Measurements from ENCODE around the gene MT1H. TPM values are rescaled to one million over a fixed set of nuclear protein-coding genes. Genes with fewer than 3 reads are reported as not detected.

MT1H gene
- total and polyA plus RNA-seq, 2 of the 13 experiments (the other 11 are each of a cell fraction or from before 2014, with no cell fraction given): 0.60 TPM; not detected in 1

DNA sequence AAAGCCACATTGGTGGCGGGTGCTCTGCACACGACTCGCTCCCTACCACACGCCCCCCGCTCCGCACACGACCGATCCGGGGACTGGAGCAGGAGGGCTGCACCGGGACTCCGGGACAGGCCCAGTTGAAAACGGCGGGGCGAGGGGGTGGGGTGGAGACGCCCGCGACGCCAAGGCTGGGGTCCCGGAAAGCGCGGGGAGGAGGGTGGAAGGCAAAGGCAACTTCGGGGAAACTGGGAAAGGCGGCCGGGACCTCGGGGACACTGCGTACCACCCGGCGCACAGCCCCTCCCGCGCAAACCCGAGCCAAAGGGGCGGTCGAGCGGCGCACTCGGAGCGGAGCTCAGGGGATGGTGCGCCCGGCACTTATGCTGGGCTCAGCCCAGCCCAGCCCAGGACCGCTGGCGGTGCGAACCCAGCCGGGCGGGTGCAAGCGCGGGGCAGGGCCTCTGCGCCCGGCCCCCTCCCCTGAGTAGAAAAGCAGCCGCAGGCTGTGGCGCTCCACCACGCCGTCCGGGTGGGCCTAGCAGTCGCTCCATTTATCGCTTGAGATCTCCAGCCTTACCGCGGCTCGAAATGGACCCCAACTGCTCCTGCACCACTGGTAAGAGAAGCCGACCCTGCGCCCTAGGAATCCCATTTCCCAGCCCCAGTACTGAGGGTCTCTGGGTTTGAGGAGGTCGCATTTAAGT is 37.3 kb upstream of the MT1H start, which contains the start of gene MT1M (continued):
- TF ChIP-seq HMGXB3 (CRISPR knock-in tag; IDR thresholded peaks at IDR 0.05; ENCODE audit: borderline replicate concordance): no peak
- TF ChIP-seq, protein P1, sequence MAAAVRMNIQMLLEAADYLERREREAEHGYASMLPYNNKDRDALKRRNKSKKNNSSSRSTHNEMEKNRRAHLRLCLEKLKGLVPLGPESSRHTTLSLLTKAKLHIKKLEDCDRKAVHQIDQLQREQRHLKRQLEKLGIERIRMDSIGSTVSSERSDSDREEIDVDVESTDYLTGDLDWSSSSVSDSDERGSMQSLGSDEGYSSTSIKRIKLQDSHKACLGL (CRISPR knock-in tag; IDR thresholded peaks at IDR 0.05): peak; percentile 25; the same call in 1 of the 2 replicates
- no peak for TF ChIP-seq ZNF20 (CRISPR knock-in tag; IDR thresholded peaks at IDR 0.05)
- no peak for TF ChIP-seq ARID3A (IDR thresholded peaks at IDR 0.05; ENCODE audit: low read depth, low read length)
- TF ChIP-seq ZNF781 (CRISPR knock-in tag; IDR thresholded peaks at IDR 0.05; ENCODE audit: borderline replicate concordance, not compliant biosample characterization): peak; percentile 17
- TF ChIP-seq ZKSCAN5 (CRISPR knock-in tag; IDR thresholded peaks at IDR 0.05): no peak
- TF ChIP-seq ZNF224 (CRISPR knock-in tag; IDR thresholded peaks at IDR 0.05): peak; percentile 43; the same call in 1 of the 2 replicates
- no peak for TF ChIP-seq RFX3 (CRISPR knock-in tag; IDR thresholded peaks at IDR 0.05)
- TF ChIP-seq, protein P2, sequence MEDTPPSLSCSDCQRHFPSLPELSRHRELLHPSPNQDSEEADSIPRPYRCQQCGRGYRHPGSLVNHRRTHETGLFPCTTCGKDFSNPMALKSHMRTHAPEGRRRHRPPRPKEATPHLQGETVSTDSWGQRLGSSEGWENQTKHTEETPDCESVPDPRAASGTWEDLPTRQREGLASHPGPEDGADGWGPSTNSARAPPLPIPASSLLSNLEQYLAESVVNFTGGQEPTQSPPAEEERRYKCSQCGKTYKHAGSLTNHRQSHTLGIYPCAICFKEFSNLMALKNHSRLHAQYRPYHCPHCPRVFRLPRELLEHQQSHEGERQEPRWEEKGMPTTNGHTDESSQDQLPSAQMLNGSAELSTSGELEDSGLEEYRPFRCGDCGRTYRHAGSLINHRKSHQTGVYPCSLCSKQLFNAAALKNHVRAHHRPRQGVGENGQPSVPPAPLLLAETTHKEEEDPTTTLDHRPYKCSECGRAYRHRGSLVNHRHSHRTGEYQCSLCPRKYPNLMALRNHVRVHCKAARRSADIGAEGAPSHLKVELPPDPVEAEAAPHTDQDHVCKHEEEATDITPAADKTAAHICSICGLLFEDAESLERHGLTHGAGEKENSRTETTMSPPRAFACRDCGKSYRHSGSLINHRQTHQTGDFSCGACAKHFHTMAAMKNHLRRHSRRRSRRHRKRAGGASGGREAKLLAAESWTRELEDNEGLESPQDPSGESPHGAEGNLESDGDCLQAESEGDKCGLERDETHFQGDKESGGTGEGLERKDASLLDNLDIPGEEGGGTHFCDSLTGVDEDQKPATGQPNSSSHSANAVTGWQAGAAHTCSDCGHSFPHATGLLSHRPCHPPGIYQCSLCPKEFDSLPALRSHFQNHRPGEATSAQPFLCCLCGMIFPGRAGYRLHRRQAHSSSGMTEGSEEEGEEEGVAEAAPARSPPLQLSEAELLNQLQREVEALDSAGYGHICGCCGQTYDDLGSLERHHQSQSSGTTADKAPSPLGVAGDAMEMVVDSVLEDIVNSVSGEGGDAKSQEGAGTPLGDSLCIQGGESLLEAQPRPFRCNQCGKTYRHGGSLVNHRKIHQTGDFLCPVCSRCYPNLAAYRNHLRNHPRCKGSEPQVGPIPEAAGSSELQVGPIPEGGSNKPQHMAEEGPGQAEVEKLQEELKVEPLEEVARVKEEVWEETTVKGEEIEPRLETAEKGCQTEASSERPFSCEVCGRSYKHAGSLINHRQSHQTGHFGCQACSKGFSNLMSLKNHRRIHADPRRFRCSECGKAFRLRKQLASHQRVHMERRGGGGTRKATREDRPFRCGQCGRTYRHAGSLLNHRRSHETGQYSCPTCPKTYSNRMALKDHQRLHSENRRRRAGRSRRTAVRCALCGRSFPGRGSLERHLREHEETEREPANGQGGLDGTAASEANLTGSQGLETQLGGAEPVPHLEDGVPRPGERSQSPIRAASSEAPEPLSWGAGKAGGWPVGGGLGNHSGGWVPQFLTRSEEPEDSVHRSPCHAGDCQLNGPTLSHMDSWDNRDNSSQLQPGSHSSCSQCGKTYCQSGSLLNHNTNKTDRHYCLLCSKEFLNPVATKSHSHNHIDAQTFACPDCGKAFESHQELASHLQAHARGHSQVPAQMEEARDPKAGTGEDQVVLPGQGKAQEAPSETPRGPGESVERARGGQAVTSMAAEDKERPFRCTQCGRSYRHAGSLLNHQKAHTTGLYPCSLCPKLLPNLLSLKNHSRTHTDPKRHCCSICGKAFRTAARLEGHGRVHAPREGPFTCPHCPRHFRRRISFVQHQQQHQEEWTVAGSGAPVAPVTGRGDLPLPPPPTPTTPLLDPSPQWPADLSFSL (CRISPR knock-in tag; IDR thresholded peaks at IDR 0.05): no peak
- no peak for TF ChIP-seq SALL2 (CRISPR knock-in tag; IDR thresholded peaks at IDR 0.05)
- TF ChIP-seq RELA (CRISPR knock-in tag; IDR thresholded peaks at IDR 0.05): no peak
- TF ChIP-seq SRSF9 (IDR thresholded peaks at IDR 0.05; ENCODE audit: borderline replicate concordance, insufficient read depth, low read depth, low read length, poor library complexity, severe bottlenecking): no peak
- no peak for TF ChIP-seq HNRNPK (IDR thresholded peaks at IDR 0.05; ENCODE audit: low read depth, low read length, poor library complexity, severe bottlenecking)
- no peak for TF ChIP-seq NR2F2 (IDR thresholded peaks at IDR 0.05; ENCODE audit: borderline replicate concordance, low read depth)
- TF ChIP-seq GFI1 (CRISPR knock-in tag; IDR thresholded peaks at IDR 0.05; ENCODE audit: borderline replicate concordance): no peak

All from HepG2 (cell line).